A673 (cell line): ENCODE data around the gene PPFIA2.

Experiments
- EZH2 ChIP-seq: fragments of 200-600 bp; sonication (generic); IDR thresholded peaks from 2 replicates; pipeline ENCODE4 v1.6.1; 2017; ENCODE audit warnings: borderline replicate concordance, low read depth, mild to moderate bottlenecking, mixed read lengths, antibody characterized with exemption, low read length; ENCODE audit not compliant: poor library complexity, severe bottlenecking
- TF ChIP-seq, protein P1 (sequence below): fragments of 300-800, 200-600 bp; sonication (generic); conservative IDR thresholded peaks from 2 replicates; pipeline ENCODE4 v1.5.1; 2017; ENCODE audit warnings: low read depth, mild to moderate bottlenecking, antibody characterized with exemption, low read length, moderate library complexity, mixed read lengths

DNA sequence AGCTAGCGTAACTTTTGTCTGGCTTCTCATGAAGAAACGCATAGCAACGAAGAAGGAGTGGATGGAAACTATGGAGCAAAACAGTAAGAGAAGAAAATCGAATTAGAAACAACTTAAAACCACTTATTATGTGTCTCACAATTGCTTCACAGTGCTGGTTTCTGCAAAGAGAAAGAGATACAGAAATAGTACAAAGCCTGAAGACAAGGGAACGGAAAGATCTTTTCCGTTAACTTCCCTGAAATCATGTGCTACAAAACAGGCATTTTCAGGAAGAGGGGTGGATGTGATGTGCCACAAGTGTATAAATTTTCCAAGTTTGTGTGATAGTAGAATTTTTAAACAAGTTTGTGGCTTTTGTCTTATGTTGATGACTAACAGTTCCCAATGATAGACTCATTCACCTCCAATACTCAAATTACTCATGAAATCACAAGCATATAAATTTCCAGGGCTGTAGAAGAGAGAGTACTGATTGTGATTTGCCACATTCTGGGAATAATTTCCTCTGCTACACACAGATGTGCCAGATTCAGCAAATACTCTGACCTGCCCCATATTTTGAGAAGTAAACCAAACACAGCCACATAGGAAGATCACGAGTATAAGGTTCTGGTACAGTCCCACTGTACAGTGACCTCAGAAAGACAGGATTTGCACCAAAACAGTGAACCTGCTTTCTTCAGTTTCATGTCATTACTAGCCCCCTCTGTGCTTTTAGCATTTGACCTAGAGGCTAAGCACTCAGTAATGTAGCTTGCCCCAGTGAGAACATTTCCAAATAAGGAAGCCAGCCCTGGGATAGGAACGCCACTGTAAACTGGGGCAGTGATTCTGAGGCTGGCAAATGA, 41.4 kb upstream of the PPFIA2 start:
- TF ChIP-seq, protein P1, sequence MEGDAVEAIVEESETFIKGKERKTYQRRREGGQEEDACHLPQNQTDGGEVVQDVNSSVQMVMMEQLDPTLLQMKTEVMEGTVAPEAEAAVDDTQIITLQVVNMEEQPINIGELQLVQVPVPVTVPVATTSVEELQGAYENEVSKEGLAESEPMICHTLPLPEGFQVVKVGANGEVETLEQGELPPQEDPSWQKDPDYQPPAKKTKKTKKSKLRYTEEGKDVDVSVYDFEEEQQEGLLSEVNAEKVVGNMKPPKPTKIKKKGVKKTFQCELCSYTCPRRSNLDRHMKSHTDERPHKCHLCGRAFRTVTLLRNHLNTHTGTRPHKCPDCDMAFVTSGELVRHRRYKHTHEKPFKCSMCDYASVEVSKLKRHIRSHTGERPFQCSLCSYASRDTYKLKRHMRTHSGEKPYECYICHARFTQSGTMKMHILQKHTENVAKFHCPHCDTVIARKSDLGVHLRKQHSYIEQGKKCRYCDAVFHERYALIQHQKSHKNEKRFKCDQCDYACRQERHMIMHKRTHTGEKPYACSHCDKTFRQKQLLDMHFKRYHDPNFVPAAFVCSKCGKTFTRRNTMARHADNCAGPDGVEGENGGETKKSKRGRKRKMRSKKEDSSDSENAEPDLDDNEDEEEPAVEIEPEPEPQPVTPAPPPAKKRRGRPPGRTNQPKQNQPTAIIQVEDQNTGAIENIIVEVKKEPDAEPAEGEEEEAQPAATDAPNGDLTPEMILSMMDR, result no peak
- no peak for TF ChIP-seq EZH2
